Posterior vena cava (tissue), 2 donors: ENCODE data around the gene ARHGAP23. TPM values are rescaled to one million over a fixed set of nuclear protein-coding genes. Genes with fewer than 3 reads are reported as not detected.
"Not testable (repeated sequence)": the region's sequence is repeated elsewhere in the genome, so short reads cannot be mapped to it uniquely, and the experiment has no call there.

ENCODE experiments used
- DNase-seq: peaks from one replicate; pipeline ENCODE4 v3.0.0-alpha.2; 2020; ENCODE audit warnings: low spot score
- intact Hi-C, 2 donors: fragments of 100-400 bp; cut with DNase I; formaldehyde crosslinking; loops; one replicate each; pipeline versions ENCODE4 v1.14.1 to v1.14.2; 2022 to 2023
- total RNA-seq, 2 donors: library from RNA; stranded (reverse); fragmentation: NEBNext Ultra II Directional; extraction: Animal tissue kit (Norgen Biotek cat#: 25700); gene quantifications; one replicate each; pipeline ENCODE4 v1.2.1, GENCODE V29; 2021
- donor health status: DM: yes; HTN: yes; CAD: no.
- donor health status: DM: yes; HTN: yes; CAD: no.

ARHGAP23 gene
- total RNA-seq, 2 donors from 2014 or later = 72.9 to 90.4 TPM

DNA sequence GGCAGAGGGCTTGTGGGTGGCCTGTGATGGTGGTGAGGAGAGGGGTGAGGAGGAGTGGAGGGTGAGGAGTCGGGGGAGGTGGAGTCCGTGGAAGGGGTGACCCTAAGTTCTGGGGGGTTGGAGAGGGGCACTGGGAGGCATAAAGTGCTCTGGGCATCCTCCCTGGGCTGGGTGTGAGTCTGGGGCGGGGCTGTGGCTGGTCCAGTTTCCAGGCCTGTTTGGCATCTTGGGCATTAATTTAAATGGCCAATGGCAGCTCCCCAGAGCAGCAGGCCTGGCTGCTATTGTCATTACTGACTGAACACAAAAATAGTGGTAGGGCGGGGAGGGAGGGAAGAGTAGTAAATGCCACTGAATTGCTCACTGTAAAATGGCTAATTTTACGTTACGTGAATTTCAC lies 7.7 kb upstream of the ARHGAP23 start:
- no peak for DNase-seq
- intact Hi-C loops = no loop called here

DNA sequence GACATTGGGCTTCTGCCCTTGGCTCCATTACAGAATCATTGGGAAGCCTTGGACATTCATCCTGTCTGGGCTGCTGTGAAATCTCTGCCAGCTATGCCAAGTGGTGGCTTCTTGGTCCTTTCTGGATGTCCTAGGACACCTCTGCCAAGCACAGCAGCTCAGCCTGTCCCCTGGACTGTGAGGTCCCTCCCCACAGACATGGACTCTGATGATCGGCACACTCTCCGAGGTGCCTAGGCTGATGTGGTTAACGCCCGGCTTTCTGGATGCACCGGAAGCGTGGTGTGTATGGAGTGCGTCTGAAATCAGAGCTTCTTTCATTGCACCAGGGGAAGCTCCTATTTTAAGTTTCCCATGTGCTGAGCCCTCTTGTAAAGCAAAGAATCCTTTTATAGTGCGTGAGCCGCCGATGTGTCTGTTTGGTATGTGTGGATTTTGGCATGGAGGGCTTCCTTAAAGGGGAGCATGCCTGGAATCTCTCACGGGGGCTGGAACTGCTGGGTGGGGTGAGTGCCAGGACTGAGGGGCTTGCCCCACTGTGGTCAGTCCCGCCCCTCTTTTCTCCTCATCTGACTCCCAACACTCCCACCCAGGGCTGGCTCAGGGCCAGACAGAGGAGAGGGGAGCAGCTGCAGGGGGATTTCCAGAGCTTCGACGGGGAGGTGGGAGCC lies 7.0 kb upstream of the ARHGAP23 start:
- DNase-seq = no peak
- intact Hi-C loops = no loop called here

- no peak for DNase-seq
- intact Hi-C loops = no loop called here
Measured at GRCh38 chr17:38421871-38422827, 6.1 kb upstream of the ARHGAP23 start.

DNA sequence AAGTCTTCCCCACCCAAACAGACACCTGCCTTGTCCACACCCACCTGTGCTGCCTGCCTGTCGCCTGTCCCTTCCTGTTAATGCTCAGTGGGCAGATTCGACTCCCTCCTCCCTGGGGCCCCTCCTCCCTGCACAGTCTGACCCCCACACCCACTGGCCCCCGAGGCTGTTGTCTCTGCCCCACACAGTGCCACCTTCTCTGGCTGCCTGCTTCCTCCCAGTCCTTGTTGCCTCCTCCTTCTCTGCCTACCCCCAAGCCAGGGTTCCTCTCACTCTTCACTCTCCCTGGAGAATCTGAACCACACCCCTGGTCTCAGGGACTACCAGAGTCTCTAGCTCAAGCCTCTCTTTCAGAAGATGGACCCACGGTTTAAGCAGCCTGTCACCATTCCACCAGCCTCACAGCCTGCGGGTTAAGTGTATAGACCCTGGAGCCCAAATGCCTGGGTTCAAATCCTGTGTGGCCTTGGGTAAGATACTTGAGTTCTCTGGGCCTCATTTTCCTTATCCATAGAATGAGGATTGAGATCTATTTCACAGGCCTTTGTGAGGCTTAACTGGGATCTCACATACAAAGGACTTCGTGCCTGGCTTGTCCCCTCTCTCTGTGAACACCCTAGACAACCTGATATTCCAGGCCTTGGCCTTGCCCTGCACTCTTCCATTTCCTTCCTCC lies 3.8 kb upstream of the ARHGAP23 start:
- intact Hi-C loops = no loop called here
- no peak for DNase-seq

GRCh38 chr17:38425031-38425430 lies 3.2 kb upstream of the ARHGAP23 start:
- no peak for DNase-seq
- intact Hi-C loops = loop anchor here in 1 of 2 donors (5.0 kb wide), 1 partner anchor 57 kb away; no protein-coding TSS in a partner anchor

DNA sequence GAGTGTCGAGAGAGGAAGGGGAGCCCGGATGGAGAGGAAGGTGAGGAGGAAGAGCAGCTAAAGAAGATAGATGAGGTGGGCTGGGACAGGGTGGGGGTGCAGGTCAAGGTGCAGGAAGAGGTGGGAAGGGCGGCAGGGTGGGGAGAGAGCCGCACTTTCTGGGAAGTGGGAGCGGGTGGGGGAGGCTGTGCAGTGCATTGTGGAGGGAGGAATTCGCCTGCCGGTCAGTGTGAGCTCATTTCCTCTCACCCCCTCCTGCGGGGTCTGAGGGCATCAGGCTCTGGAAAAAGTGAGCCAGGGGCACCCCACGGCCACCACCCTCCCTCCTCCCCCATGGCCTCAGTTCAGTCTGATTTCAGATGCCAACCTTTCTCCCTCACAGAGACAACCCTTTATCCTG lies 2.5 kb upstream of the ARHGAP23 start:
- no peak for DNase-seq
- intact Hi-C loops = loop anchor here in 1 of 2 donors (5.0 kb wide), 1 partner anchor 57 kb away; no protein-coding TSS in a partner anchor

GRCh38 chr17:38426441-38426840 lies 1.8 kb upstream of the ARHGAP23 start:
- intact Hi-C loops = loop anchor here in 1 of 2 donors (5.0 kb wide), 1 partner anchor 56 kb away; no protein-coding TSS in a partner anchor
- DNase-seq = no peak

- no peak for DNase-seq
- intact Hi-C loops = loop anchor here in 1 of 2 donors (5.0 kb wide), 1 partner anchor 55 kb away; no protein-coding TSS in a partner anchor
Measured at GRCh38 chr17:38427160-38427949, 909 bp upstream of the ARHGAP23 start.

GRCh38 chr17:38428643-38429371 lies 543 bp downstream of the ARHGAP23 start:
- DNase-seq = peak; percentile 87
- intact Hi-C loops = loop anchor here in 1 of 2 donors (5.0 kb wide), 1 partner anchor 53 kb away; no protein-coding TSS in a partner anchor

DNA sequence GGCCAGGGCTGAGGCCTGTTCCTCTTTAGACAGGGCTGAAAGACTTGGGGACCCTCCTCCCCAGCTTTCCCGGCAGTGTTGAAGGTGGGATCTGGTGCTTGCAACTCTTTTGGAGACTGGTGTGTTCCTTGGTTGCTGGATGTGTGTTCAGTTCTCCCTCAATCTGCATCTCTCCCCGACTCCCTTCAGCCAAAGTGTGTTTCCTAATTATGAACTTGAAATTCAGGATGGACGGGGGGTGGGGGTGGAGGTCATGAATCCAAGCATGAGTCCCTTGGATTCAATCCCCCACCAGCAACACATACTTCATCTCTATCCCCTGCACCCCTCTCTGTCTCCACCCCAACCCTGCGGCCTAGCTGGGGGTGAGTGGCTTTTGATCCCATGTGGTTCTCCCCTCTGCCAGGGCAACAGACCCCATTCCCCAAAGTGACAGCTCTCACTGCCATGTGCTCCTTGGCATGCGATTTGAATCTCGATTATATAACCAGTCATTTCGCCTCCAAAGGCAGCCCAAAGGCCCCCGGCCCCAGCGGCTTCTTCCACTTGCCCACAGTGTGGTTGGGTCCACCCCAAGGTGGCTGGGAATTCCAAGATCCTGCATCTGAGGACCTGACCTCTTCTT lies 1.3 kb downstream of the ARHGAP23 start:
- intact Hi-C loops = loop anchor here in 1 of 2 donors (5.0 kb wide), 1 partner anchor 53 kb away; no protein-coding TSS in a partner anchor
- no peak for DNase-seq

- no peak for DNase-seq
- intact Hi-C loops = no loop called here
Measured at GRCh38 chr17:38430316-38430715, 2.1 kb downstream of the ARHGAP23 start.

- intact Hi-C loops = no loop called here
- DNase-seq = no peak
Measured at GRCh38 chr17:38430822-38431221, 2.6 kb downstream of the ARHGAP23 start.

DNA sequence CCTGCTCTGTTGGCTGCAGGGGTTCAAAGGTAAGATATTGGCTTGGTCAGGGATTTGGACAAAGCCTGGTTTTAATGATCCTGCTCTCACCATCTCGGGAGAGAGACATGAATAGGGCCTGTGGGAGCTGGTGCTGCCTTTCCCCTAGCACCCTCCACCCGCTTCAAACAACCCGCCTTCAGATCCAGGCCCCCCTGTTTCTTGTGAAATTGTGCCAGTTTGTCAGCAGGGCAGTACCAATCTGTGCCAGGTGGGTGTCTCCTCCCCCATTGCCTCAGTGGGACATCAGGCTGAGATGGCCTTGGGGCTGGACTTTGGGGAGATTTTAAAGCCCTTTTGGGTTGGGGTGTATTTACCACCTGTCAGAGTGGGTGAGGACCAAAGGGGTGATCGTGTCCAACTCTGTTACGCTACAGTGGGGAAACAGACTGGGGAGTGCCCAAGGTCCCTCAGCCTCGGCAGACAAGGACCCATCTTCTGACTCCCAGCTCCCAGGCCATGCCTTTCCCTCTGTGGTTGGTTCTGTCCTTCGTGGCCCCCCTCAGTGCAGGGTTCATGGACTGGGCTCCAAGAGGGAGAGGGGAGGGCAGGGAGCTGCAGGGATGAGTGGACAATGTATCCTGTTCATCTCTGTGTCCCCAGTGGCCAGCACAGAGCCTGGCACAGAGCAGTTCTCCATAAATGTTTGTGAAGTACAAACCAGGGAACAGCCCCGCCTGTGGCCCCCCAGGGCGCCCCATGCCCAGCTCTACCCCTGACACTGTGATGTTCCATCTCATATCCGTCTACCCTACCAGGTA lies 3.3 kb downstream of the ARHGAP23 start:
- intact Hi-C loops = no loop called here
- no peak for DNase-seq

- DNase-seq = no peak
- intact Hi-C loops = no loop called here
Measured at GRCh38 chr17:38434178-38434665, 6.0 kb downstream of the ARHGAP23 start.

DNA sequence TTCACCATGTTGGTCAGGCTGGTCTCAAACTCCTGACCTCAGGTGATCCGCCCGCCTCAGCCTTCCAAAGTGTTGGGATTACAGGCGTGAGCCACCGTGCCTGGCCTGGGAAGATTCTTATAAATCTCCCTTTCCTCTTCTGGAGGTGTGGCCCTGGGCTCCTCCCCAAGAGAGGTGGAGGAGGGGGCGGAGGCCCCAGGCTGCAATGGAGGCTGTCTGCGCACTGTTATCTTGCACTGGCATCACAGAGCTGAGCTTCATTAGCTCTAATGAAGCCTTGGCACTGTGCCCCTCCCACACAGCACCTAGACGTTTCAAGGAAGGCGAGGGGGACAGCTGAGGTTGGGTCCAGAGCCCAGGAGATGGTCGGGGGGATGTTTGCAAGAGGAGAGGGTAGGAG lies 7.5 kb downstream of the ARHGAP23 start:
- intact Hi-C loops = no loop called here
- DNase-seq = no peak

DNA sequence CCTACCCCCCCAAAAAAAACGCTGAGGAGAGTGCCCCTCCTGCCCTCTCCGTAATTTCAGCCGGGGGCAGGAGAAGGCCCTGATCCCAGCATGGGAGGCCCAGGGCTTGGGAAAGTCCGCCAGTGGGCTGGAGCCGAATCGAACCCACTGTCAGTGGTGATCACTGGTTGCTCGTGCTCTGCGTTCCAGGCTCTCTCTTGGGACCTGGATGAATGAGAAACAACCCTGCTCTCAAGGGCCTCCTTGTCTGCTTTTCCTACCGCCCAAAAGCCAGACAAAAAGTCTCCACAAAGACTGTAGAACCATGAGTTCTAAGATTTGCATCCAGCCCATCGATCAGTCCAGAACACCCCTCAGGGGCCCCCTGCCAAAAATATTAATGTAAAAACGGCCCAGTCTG lies 8.1 kb downstream of the ARHGAP23 start:
- intact Hi-C loops = no loop called here
- DNase-seq = no peak

GRCh38 chr17:38437313-38437712 lies 9.0 kb downstream of the ARHGAP23 start:
- DNase-seq, intact Hi-C loops: not testable (repeated sequence)
